BE2C (cell line): ENCODE results near the gene BRAT1.

ENCODE experiments used
- DNase-seq: peaks from one replicate; pipeline ENCODE4 v3.0.0-alpha.2; 2020
- H3K27me3 ChIP-seq: fragments of 250-450 bp; sonication (Bioruptor Pico); 2 replicates; pipeline ENCODE4 v1.5.1; 2020; ENCODE audit warnings: mild to moderate bottlenecking
- H3K36me3 ChIP-seq: fragments of 250-450 bp; sonication (Bioruptor Pico); 2 replicates; pipeline ENCODE4 v1.5.1; 2020; ENCODE audit warnings: mild to moderate bottlenecking
- H3K4me1 ChIP-seq: fragments of 250-450 bp; sonication (Bioruptor Pico); 2 replicates; pipeline ENCODE4 v1.5.1; 2020
- H3K4me3 ChIP-seq: 2 replicates; pipeline ENCODE4 v1.5.1; 2011; ENCODE audit warnings: low read depth, low read length
- H3K9me3 ChIP-seq: fragments of 250-450 bp; sonication (Bioruptor Pico); 2 replicates; pipeline ENCODE4 v1.5.1; 2020
- TF ChIP-seq, protein P1 (sequence below): IDR thresholded peaks from 2 replicates; pipeline ENCODE4 v1.5.1; 2012; ENCODE audit warnings: mild to moderate bottlenecking, low read depth, low read length

The BRAT1 gene

DNA sequence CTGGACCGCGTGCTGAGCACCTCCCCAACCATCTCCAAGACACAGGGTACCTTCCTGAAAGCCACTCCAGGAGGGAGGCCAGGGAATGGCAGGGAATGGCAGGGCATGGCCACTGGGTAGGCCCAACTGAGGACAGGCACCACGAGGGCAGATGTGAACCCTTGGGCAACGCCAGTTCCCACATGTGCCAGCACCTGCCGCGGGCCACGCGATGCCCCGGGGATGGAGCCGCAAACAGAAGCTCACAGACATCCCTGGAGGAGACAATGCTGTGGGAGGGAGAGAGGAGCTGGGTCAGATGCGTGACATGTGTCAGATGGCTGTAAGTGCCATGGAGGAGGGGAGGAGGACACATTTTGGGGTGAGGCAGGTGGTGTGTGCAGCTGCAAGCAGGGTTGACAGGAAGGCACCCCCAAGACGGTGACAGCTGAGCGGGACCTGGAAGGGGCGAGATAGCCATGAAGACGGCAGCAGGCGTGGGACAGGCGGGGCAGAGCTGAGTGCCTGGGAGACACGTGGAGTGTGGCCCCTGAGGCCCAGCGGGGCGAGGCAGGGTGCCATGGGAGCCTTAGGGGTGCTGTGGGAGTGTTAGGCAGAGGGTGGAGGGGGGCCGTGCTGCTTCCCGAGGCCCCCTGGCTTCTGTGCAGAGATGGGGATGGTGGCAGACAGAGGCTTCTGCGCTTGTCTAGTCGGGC lies 31.1 kb upstream of the BRAT1 start:
- TF ChIP-seq, protein P1, sequence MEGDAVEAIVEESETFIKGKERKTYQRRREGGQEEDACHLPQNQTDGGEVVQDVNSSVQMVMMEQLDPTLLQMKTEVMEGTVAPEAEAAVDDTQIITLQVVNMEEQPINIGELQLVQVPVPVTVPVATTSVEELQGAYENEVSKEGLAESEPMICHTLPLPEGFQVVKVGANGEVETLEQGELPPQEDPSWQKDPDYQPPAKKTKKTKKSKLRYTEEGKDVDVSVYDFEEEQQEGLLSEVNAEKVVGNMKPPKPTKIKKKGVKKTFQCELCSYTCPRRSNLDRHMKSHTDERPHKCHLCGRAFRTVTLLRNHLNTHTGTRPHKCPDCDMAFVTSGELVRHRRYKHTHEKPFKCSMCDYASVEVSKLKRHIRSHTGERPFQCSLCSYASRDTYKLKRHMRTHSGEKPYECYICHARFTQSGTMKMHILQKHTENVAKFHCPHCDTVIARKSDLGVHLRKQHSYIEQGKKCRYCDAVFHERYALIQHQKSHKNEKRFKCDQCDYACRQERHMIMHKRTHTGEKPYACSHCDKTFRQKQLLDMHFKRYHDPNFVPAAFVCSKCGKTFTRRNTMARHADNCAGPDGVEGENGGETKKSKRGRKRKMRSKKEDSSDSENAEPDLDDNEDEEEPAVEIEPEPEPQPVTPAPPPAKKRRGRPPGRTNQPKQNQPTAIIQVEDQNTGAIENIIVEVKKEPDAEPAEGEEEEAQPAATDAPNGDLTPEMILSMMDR, result no peak
- H3K9me3 ChIP-seq, result no peaks in the 10 kb centered on the region
- H3K27me3 ChIP-seq, result no peaks in the 10 kb centered on the region

DNA sequence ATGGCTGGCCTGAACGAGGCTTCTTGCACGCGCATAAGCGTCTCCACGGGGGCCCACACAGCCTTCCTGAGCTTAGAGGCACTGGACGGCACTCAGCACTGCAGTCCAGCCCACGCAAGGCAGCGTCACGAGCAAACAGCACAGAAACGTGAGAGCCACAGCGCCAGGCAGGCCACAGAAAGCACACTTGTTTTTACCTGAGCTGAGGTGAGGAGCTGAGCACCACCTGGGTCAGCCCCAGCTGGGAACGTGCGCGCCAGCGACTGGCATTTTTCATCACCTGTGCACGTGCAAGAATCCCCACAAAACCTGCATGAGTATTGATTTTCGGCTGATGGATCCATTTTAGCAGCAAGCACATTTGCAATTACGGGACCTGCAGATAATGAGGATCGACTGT lies 30.1 kb upstream of the BRAT1 start:
- DNase-seq, result no peak
- no peaks in the 10 kb centered on the region for H3K9me3 ChIP-seq
- no peak overlapping the region for H3K4me3 ChIP-seq
- H3K36me3 ChIP-seq, result peaks cover 25% of the 10 kb centered on the region
- H3K27me3 ChIP-seq, result no peaks in the 10 kb centered on the region
- TF ChIP-seq, protein P1, result no peak
- H3K4me1 ChIP-seq, result no peaks in the 10 kb centered on the region

More for the DNA sequence above, 31.1 kb upstream of the BRAT1 start:
- H3K4me1 ChIP-seq, result no peaks in the 10 kb centered on the region
- peaks cover 30% of the 10 kb centered on the region for H3K36me3 ChIP-seq
- DNase-seq, result no peak
- H3K4me3 ChIP-seq, result no peak overlapping the region

DNA sequence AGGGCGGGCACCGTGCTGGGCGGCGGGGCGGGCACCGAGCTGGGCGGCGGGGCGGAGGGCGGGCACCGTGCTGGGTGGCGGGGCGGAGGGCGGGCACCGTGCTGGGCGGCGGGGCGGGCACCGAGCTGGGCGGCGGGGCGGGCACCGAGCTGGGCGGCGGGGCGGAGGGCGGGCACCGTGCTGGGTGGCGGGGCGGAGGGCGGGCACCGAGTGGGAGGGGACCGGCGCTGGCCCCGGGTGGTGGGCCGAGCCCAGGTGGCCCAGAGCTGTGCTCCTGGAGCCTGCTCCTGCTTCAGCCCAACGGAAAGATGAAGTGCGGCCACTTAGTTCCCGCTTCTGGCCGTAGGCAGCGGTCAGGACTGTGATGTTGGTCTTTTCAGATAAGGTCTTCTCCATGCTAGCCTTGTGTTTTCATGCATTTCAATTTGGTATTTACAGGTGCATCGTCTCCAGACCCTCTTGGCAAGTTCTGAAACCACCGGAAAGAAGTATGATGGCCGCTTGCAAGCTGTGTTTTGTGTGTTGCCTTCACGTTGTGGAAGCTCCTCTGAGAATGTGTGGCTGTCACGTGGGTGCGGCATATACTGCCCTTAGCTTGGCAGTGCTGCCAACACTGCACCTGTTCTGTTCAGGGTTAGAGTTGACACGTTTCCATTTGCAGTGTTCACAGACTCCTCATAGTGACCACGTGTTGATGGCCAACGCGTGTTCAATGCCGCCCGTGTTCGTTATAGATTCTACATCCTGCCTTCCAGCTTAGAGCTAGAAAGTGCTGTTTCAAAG lies 28.7 kb upstream of the BRAT1 start:
- no peaks in the 10 kb centered on the region for H3K4me1 ChIP-seq
- H3K9me3 ChIP-seq, result no peaks in the 10 kb centered on the region

DNA sequence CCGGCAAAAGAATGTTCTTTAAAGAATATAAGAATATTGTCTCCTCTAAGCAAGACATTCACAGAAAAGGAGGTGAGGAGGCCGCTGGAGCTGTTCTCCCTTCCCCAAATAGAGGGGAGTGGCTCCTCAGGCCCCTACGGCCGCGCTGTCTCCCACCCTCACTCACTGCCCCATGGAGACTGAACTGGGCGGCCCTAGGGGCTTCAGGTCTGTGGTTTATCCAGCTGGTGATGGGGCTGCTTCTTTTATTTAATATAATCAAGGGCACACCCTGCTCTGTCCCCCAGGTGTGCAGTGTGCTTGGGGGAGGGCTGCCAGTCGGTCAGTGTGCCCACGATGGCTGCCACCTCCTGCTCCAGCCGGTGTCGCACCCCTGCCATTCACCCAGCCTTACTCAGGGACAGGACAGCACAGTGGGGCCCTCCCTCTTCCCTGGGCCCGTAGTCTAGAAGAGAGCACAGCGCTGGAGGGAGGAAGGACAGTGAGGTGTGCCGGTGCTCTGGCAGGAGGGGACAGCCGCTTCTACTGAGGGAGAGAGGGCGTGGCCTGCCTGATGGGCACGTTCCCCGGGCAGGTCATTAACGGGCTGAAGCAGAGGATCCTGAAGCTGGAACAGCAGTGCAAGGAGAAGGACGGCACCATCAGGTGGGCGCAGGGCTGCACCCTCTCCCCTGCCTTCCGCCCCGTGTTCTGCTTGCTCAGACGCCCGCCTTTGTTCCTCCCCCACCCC lies 26.8 kb upstream of the BRAT1 start:
- no peaks in the 10 kb centered on the region for H3K9me3 ChIP-seq
- H3K36me3 ChIP-seq, result peaks cover 24% of the 10 kb centered on the region
- H3K27me3 ChIP-seq, result no peaks in the 10 kb centered on the region
- DNase-seq, result no peak
- no peaks in the 10 kb centered on the region for H3K4me1 ChIP-seq
- TF ChIP-seq, protein P1, result no peak
- H3K4me3 ChIP-seq, result no peak overlapping the region

More for the DNA sequence above, 28.7 kb upstream of the BRAT1 start:
- H3K36me3 ChIP-seq, result peaks cover 24% of the 10 kb centered on the region
- DNase-seq, result no peak
- TF ChIP-seq, protein P1, result no peak
- H3K27me3 ChIP-seq, result no peaks in the 10 kb centered on the region
- H3K4me3 ChIP-seq, result no peak overlapping the region

DNA sequence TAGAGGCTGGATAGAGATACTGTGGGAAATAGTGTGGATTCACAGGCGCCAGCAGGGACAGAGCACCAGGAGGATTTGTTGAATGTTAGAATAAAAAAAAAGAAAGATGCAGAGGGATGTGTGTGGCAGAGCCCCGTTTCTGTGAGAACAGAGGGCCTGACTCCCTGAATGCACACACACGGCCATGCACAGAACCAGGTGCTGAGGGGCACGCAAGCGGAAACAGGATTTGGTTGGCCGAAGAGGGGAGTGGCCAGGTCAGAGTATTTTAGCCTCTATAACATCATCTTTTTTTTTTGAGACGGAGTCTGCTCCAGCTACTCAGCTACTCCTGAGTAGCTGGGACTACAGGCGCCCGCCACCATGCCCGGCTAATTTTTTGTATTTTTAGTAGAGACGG lies 25.3 kb upstream of the BRAT1 start:
- H3K27me3 ChIP-seq, result no peaks in the 10 kb centered on the region
- no peak for DNase-seq
- TF ChIP-seq, protein P1, result no peak
- no peak overlapping the region for H3K4me3 ChIP-seq
- H3K9me3 ChIP-seq, result no peaks in the 10 kb centered on the region
- H3K4me1 ChIP-seq, result no peaks in the 10 kb centered on the region
- peaks cover 15% of the 10 kb centered on the region for H3K36me3 ChIP-seq
